NAMALWA (cell line): Measurements from ENCODE around the gene TET2.

Source experiments
- DNase-seq: peaks from one replicate; pipeline ENCODE4 v3.0.0-alpha.2; 2015; ENCODE audit warnings: low spot score

TET2 gene

DNA sequence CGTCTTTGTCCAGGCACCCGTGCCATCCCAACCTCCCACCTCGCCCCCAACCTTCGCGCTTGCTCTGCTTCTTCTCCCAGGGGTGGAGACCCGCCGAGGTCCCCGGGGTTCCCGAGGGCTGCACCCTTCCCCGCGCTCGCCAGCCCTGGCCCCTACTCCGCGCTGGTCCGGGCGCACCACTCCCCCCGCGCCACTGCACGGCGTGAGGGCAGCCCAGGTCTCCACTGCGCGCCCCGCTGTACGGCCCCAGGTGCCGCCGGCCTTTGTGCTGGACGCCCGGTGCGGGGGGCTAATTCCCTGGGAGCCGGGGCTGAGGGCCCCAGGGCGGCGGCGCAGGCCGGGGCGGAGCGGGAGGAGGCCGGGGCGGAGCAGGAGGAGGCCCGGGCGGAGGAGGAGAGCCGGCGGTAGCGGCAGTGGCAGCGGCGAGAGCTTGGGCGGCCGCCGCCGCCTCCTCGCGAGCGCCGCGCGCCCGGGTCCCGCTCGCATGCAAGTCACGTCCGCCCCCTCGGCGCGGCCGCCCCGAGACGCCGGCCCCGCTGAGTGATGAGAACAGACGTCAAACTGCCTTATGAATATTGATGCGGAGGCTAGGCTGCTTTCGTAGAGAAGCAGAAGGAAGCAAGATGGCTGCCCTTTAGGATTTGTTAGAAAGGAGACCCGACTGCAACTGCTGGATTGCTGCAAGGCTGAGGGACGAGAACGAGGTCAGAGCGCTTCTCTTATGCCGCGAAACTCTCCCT, at the start of gene TET2:
Gene TET2, plus strand, starts transcription at position 601 of the 740 bp plus-strand sequence. CDS start 87,067 bp downstream, outside the sequence.
- peak; percentile 94 for DNase-seq

- no peak for DNase-seq
These were observed 44.7 kb upstream of the TET2 start for GRCh38 chr4:105102016-105102415.

DNA sequence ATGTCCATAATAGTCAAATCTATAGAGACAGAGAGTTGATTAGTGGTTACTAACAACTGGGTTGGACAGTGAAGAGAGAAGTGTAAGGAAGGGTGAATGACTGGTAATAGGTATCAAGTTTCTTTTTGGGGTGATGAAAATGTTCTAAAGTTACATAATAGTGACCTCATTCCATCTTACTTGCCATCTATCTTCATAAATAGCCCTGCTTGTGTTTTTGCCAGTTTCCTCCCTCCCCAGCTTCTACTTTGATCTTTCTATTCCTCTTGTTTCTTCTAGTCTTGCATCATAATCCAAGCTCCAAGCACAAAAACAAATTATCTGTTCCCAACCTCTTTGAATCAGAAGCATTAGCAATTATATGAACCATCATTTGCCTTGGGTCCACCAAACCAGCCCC, 40.2 kb upstream of the TET2 start:
- no peak for DNase-seq

- DNase-seq, result no peak
These were observed 39.4 kb upstream of the TET2 start for GRCh38 chr4:105107095-105107856.

GRCh38 chr4:105108971-105109370, 37.7 kb upstream of the TET2 start:
- DNase-seq, result no peak

GRCh38 chr4:105112274-105112673, 34.4 kb upstream of the TET2 start:
- no peak for DNase-seq

GRCh38 chr4:105113800-105114199, 32.9 kb upstream of the TET2 start:
- peak; percentile 20 for DNase-seq

DNA sequence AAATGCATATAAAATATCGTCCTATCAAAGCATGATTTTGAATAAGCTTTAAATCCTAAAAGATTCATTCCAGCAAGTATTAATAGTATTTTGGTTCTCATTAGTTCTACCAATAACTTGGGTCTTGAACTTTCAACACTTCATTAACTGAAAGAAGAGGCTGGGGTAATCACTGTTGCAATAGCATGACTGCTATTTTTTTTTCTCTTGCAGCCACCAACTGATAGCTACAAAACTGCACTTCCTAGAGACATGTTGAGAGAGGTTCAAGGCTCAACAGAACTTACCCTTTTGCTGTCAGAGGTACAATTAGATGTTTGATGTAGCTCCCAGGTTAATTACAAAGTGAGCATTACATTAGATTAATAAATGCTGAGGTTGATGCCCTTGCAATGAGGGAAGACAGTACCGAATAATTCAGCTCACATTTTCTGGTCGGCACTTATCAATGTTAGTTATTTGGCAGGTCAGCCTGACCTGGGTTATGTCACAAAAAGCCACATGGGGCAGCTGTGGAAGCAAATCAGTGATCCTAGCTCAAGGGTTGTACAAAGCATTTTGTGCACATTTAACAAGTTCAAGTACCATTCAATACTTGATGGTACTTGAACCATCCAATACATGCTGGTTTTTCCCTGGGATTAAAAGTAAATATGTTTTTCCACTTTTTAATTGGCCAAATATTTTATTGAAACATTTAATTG, 29.9 kb upstream of the TET2 start:
- DNase-seq, result no peak

DNA sequence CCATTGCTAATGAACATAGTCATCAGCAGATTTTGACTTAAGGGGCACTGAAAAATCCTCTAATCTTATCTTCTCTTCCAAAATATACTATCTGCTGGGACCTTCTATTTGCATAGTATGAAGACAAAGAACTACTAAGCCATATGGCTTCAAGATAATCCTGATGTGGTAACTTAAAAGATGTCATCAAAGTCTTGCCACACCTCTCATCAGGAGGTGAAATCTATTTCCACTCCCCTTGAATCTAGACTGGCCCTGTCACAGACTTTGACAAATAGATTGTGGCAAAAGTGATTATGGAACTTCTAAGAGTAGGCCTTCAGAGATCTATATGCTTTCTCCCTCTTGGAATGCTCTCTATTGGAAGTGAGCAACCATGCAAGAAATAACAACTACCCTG, 27.3 kb upstream of the TET2 start:
- no peak for DNase-seq

DNA sequence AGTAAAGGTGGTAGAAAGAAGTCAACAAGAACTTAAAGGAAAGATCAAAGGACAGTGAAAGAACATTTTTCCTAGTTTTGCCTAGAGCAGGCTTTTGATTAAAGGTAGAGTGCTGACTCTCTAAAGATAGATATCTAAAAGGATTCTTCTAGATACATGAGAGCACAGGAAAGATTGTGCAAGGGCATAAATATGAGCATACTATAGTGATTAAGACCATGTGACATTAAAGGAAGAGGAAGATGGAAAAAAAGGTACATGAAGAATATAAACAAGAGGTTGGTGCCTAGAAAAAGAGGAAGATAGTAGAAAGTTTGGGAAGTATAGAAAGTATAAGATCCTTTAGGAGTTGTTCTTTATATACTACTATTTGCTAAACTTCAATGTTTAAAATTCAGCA, 26.1 kb upstream of the TET2 start:
- no peak for DNase-seq

- DNase-seq, result no peak
These were observed 24.3 kb upstream of the TET2 start for GRCh38 chr4:105122350-105122749.

- DNase-seq, result no peak
These were observed 20.1 kb upstream of the TET2 start for GRCh38 chr4:105126311-105127169.

GRCh38 chr4:105127170-105127445, 19.6 kb upstream of the TET2 start:
- DNase-seq, result no peak

- no peak for DNase-seq
These were observed 18.5 kb upstream of the TET2 start for GRCh38 chr4:105128208-105128607.

DNA sequence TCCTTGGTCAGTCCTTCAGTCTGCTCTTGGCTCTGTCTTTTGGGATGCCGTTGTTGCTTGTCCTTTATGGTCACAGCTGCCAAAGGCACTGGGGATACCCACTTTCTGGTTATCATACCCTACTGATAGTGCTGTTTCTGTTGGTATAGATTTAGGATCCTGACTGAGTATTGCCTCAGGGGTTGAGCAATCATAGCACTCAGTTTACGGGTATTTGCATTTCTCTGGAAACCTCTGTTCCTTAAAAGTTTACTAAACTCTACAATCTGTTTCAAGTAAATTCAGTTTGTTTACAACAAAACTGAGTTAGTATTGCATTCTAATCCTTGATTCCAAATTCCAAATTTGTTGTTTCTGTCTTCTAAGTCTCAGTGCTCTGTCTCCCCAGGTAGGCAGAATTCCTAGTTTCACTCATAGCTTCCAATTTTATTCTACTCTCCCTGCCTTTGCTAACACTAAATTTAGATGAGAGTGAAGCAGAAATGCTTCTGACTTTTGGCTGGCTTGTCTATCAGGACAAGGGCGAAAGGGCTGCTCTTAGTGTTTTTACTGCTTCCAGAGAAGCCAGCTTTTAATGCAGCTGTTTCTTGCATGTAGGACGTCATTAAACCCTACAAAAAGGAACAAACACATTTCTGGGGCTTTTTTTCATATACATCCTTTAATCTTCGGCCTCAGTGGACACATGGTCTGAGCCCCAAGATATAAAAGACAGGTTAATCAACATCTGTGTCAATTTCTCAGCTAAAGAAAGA, 17.2 kb upstream of the TET2 start:
- DNase-seq, result no peak

DNA sequence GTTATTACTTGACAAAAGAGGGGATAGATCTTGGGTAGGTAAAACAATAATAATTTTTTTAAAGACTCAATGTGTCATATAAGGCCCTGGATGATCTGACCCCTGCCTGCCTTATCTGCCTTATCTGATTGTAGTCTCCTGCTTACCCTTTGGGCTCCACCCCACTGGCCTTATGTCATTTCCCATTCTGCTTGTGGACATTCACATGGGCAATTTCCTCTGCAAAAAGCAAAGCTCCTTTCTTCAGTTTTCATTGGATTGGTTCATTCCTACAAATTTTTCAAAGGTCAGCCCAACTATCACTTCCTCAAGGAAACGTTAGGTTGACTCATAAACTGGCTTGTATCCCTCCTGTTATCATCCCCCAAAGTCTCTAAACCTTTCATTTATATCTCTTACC, 15.7 kb upstream of the TET2 start:
- no peak for DNase-seq

DNA sequence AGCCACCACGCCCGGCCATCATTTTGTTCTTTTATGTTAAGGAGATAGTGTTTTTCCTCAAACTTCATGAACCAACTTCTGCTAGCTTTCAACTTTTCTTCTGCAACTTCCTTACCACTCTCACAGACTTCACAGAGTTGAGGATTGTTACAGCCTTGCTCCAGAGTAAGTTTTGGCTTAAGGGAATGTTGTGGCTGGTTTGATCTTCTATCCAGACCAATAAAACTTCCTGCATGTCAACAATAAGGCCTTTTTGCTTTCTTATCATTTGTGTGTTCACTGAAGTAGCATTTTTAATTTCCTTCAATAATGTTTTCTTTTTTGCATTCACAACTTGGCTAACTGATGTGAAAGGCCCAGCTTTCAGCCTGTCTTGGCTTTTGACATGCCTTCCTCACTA, 12.7 kb upstream of the TET2 start:
- no peak for DNase-seq

DNA sequence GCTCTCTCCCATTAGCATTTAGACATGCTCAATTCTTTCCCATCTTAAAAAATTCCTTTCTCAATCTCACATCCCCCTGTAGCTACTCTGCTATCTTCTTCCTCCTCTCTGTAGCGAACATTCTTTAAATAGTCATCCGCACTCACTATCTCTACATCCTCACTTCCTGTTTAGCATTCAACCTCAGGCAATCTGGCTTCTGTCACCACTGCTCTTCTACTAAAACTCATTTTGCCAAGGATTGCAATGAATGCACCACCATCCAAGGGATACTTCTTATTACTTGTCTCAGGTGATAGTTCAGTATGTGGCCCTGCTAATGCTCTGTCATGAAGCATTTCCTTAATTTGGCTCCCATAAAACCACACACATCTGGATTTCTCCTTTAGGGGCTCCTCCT, 10.9 kb upstream of the TET2 start:
- no peak for DNase-seq

DNA sequence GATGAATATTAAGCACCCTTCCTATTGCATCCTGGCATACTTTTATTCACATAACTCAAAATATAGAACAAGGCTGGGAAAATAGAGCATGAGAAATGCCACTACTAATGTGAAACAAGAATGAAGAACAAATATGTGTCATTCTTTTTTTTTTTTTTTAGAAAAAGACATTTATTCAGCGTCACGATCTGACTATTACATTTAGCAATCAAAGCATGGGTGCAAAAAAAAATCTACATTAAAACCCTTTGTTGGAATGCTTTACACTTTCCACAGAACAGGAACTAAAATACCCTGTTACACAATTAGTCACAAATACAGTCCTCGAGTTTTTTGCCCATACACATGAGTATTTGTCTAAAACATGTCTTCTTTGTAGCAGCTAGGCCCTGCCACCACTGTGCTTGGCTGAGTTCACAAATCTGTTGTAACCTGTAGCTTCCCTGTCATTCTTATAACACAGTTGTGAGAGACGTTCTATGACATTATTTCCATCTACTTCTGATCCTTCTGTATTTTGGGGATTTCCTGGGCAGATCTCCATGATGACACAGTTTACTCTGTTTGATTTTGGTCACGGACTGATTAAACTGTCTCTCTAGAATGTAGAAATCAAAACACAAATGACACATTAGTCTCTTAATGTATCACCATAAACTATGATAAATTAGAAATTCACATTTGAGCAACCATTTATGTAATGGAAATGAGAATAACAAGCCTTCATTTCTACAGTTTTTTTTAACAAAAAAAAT, 9.4 kb upstream of the TET2 start:
- no peak for DNase-seq

- DNase-seq, result no peak
These were observed 7.0 kb upstream of the TET2 start for GRCh38 chr4:105139646-105140045.
